MCF 10A (cell line): ENCODE results near the gene CTNNA2. TPM values are rescaled to one million over a fixed set of nuclear protein-coding genes. Genes with fewer than 3 reads are reported as not detected.

Experiments
- BruUV-seq: library from RNA; stranded (reverse); fragments of 400-500 nt; replicated peaks from 2 replicates; lab custom pipeline; 2021; lab: Mats Ljungman, UMichigan
- CTCF ChIA-PET: fragments of 300-600 bp; sonication (Branson Sonifier 250); formaldehyde crosslinking; extraction: SDS; loops from one replicate; lab custom pipeline; 2021; ENCODE audit warnings: antibody characterized with exemption, inconsistent platforms; lab: Yijun Ruan, JAX
- POLR2A ChIA-PET: fragments of 300-600, 350-650 bp; sonication (Branson Sonifier 250); formaldehyde crosslinking; extraction: SDS; loops from one replicate; lab custom pipeline; 2020; ENCODE audit warnings: antibody characterized with exemption, inconsistent platforms; lab: Yijun Ruan, JAX
- DNase-seq: peaks from one replicate; pipeline ENCODE4 v3.0.0-alpha.2; 2018; ENCODE audit not compliant: unreplicated experiment
- H3K27ac Mint-ChIP-seq: one replicate; pipeline ENCODE4 v1.8.0; 2022; ENCODE audit warnings: mild to moderate bottlenecking, low read depth, mixed read lengths; ENCODE audit not compliant: unreplicated experiment
- H3K27me3 Mint-ChIP-seq: one replicate; pipeline ENCODE4 v1.8.0; 2022; ENCODE audit warnings: mixed read lengths; ENCODE audit not compliant: insufficient read depth, unreplicated experiment
- H3K36me3 Mint-ChIP-seq: one replicate; pipeline ENCODE4 v1.8.0; 2022; ENCODE audit warnings: mild to moderate bottlenecking, moderate library complexity, mixed read lengths; ENCODE audit not compliant: insufficient read depth, unreplicated experiment
- H3K4me1 Mint-ChIP-seq: one replicate; pipeline ENCODE4 v1.8.0; 2022; ENCODE audit warnings: mixed read lengths; ENCODE audit not compliant: insufficient read depth, unreplicated experiment
- H3K4me3 Mint-ChIP-seq: one replicate; pipeline ENCODE4 v1.8.0; 2022; ENCODE audit warnings: mild to moderate bottlenecking, moderate library complexity, mixed read lengths; ENCODE audit not compliant: unreplicated experiment
- H3K9me3 Mint-ChIP-seq: one replicate; pipeline ENCODE4 v1.8.0; 2022; ENCODE audit warnings: mixed read lengths; ENCODE audit not compliant: unreplicated experiment
- intact Hi-C: fragments of 100-400 bp; cut with micrococcal nuclease; formaldehyde crosslinking; loops from 2 replicates; pipeline ENCODE4 v1.14.1; 2022
- total RNA-seq: library from RNA; stranded (reverse); gene quantifications from 2 replicates; pipeline ENCODE4 v1.2.3, GENCODE V29; 2022
- TF ChIP-seq, protein P1 (sequence below): fragments of 200-600 bp; IDR thresholded peaks from one replicate; pipeline ENCODE4 v1.8.0; 2022; ENCODE audit warnings: antibody characterized with exemption, mild to moderate bottlenecking; ENCODE audit not compliant: unreplicated experiment

CTNNA2 gene
- total RNA-seq, 1 experiment from 2014 or later, result not detected

DNA sequence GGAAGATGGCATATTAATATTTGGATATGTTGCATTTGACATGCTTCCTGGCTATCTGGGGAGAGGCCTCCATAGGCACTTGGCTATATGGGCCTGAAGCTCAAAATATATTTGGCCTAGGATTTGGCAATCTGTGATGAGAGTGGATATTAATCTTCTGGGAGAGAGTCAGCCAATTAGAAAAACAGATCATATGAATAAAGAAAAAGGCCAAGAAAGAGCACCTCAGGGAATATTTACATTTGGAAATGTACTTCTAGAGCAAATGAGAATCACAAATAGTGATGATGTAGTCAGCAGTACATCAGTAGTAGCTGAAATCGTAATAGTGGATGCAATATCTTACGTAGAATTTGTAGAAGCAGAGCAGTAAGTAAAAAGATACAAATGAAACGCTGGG is 277.0 kb downstream of the CTNNA2 start:
- DNase-seq, result no peak
- POLR2A ChIA-PET, result no interaction called here
- Mint-ChIP-seq H3K4me3 (no peak overlapping the region), H3K4me1 (no peaks in the 10 kb centered on the region), H3K27me3 (no peaks in the 10 kb centered on the region), H3K9me3 (no peaks in the 10 kb centered on the region), H3K36me3 (no peaks in the 10 kb centered on the region), H3K27ac (no peak overlapping the region)
- TF ChIP-seq, protein P1, sequence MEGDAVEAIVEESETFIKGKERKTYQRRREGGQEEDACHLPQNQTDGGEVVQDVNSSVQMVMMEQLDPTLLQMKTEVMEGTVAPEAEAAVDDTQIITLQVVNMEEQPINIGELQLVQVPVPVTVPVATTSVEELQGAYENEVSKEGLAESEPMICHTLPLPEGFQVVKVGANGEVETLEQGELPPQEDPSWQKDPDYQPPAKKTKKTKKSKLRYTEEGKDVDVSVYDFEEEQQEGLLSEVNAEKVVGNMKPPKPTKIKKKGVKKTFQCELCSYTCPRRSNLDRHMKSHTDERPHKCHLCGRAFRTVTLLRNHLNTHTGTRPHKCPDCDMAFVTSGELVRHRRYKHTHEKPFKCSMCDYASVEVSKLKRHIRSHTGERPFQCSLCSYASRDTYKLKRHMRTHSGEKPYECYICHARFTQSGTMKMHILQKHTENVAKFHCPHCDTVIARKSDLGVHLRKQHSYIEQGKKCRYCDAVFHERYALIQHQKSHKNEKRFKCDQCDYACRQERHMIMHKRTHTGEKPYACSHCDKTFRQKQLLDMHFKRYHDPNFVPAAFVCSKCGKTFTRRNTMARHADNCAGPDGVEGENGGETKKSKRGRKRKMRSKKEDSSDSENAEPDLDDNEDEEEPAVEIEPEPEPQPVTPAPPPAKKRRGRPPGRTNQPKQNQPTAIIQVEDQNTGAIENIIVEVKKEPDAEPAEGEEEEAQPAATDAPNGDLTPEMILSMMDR, result no peak
- BruUV-seq, result no TSS peak
- CTCF ChIA-PET, result interaction anchor here (0.6 to 0.8 kb wide), 2 partner anchors 65 to 1250 kb away, joined by 3 to 4 read pairs; no protein-coding TSS in a partner anchor
- intact Hi-C loops, result no loop called here

DNA sequence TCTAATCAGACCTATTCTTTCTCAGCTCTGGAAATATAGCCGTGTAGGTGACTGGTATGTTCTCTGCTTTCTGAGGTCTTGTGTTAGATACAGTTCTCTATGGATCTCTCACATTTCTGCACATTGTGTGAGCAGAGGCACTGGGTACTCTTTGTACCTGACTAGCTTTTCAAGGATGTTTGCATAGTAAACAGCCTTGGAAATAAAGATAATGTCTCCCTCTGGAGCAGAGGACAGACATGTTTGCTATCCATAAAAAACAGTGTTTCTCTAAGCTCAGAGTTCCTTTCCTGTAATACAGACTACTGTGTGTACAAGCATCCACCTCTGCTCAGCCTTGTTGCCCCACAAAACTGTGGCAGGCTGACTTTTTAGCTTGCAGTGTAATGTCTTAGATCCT is 279.2 kb downstream of the CTNNA2 start:
- Mint-ChIP-seq H3K27me3 (no peaks in the 10 kb centered on the region), H3K4me1 (no peaks in the 10 kb centered on the region), H3K4me3 (no peak overlapping the region), H3K9me3 (no peaks in the 10 kb centered on the region), H3K36me3 (no peaks in the 10 kb centered on the region), H3K27ac (no peak overlapping the region)
- TF ChIP-seq, protein P1, result no peak
- ChIA-PET CTCF (interaction anchor here (0.7 kb wide), 1 partner anchor 289 kb away, joined by 3 read pairs; no protein-coding TSS in a partner anchor), POLR2A (no interaction called here)
- intact Hi-C loops, result no loop called here
- no peak for DNase-seq
- BruUV-seq, result no TSS peak

DNA sequence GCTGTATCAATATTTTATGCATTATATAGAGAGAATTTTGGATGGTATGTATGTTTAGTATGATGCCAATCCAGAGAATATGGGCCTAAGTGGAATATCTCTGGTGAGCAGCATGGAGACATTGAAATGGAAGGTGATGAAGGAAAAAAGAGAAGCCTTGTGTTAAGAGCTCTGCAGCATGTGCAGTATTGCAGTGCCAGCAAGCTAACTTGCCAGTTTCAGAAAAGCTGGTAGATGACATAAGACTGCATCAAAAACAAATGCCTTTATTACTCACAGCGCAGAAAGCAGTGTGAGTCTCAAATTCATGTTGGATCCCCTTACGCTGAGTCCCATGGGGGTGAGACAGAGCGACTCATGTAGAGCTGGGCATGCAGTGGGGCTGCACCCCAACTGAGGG is 280.2 kb downstream of the CTNNA2 start:
- ChIA-PET POLR2A (no interaction called here), CTCF (interaction anchor here (0.7 kb wide), 1 partner anchor 288 kb away, joined by 3 read pairs; no protein-coding TSS in a partner anchor)
- no peak overlapping the region for H3K4me3 Mint-ChIP-seq
- H3K4me1 Mint-ChIP-seq, result no peaks in the 10 kb centered on the region
- intact Hi-C loops, result no loop called here
- DNase-seq, result peak; percentile 1
- no peaks in the 10 kb centered on the region for H3K36me3 Mint-ChIP-seq
- H3K27ac Mint-ChIP-seq, result no peak overlapping the region
- H3K9me3 Mint-ChIP-seq, result no peaks in the 10 kb centered on the region
- no TSS peak for BruUV-seq
- TF ChIP-seq, protein P1, result no peak
- H3K27me3 Mint-ChIP-seq, result no peaks in the 10 kb centered on the region

DNA sequence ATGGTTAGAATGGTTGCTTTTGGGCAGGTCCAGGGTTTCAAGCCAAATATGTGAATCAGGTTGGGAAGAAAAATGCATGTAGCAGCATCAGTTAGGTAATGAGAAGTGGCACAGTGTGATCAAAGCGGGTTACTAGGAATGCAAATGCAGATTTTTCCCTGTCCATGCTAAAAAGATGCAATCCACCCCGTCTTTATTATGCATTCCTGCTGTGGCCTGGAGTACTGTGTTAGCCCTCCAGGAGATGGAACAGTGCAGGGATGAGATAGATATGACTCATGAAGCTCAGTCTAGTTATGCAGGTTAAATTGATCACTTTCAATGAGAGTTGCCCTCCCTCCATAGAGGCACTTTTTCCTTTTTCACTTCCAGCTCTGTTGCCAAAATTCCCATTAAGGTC is 283.8 kb downstream of the CTNNA2 start:
- no peak for DNase-seq
- Mint-ChIP-seq H3K9me3 (no peaks in the 10 kb centered on the region), H3K4me3 (no peak overlapping the region), H3K27me3 (no peaks in the 10 kb centered on the region), H3K27ac (no peak overlapping the region), H3K4me1 (peaks cover 9% of the 10 kb centered on the region), H3K36me3 (no peaks in the 10 kb centered on the region)
- TF ChIP-seq, protein P1, result no peak
- no TSS peak for BruUV-seq
- POLR2A ChIA-PET, result interaction anchor here (0.6 kb wide), 1 partner anchor 36 kb away, joined by 3 read pairs; no protein-coding TSS in a partner anchor
- intact Hi-C loops, result no loop called here
- CTCF ChIA-PET, result interaction anchor here (0.6 kb wide), 1 partner anchor 102 kb away, joined by 3 read pairs; no protein-coding TSS in a partner anchor
